HepG2 (cell line): ENCODE results near the gene QRICH2.

ENCODE experiments used
- CERS6 ChIP-seq: sonication (generic); formaldehyde crosslinking; IDR thresholded peaks from 2 replicates; pipeline ENCODE4 v1.5.0; 2020; ENCODE audit warnings: missing genetic modification reagents
- FOSL1 ChIP-seq: sonication (generic); formaldehyde crosslinking; IDR thresholded peaks from 2 replicates; pipeline ENCODE4 v1.9.0; 2021; ENCODE audit warnings: missing genetic modification reagents, borderline replicate concordance
- HNRNPLL ChIP-seq: fragments of 200-400 bp; formaldehyde crosslinking; IDR thresholded peaks from 2 replicates; pipeline ENCODE4 v1.6.1; 2017; ENCODE audit warnings: mild to moderate bottlenecking, low read depth, low read length; ENCODE audit not compliant: poor library complexity, severe bottlenecking
- SP1 ChIP-seq, 2 experiments: fragments of 450-650 bp in 1 of 2; sonication (generic) in 1 of 2; formaldehyde crosslinking in 1 of 2; IDR thresholded peaks; 2 replicates each; pipeline versions ENCODE4 v1.4.0 to v1.6.1; 2016 to 2020; ENCODE audit warnings: missing genetic modification reagents in 1 of 2
- ZNF24 ChIP-seq: fragments of 450-650 bp; IDR thresholded peaks from 2 replicates; pipeline ENCODE4 v1.6.1; 2017; ENCODE audit warnings: antibody characterized with exemption, mild to moderate bottlenecking

DNA sequence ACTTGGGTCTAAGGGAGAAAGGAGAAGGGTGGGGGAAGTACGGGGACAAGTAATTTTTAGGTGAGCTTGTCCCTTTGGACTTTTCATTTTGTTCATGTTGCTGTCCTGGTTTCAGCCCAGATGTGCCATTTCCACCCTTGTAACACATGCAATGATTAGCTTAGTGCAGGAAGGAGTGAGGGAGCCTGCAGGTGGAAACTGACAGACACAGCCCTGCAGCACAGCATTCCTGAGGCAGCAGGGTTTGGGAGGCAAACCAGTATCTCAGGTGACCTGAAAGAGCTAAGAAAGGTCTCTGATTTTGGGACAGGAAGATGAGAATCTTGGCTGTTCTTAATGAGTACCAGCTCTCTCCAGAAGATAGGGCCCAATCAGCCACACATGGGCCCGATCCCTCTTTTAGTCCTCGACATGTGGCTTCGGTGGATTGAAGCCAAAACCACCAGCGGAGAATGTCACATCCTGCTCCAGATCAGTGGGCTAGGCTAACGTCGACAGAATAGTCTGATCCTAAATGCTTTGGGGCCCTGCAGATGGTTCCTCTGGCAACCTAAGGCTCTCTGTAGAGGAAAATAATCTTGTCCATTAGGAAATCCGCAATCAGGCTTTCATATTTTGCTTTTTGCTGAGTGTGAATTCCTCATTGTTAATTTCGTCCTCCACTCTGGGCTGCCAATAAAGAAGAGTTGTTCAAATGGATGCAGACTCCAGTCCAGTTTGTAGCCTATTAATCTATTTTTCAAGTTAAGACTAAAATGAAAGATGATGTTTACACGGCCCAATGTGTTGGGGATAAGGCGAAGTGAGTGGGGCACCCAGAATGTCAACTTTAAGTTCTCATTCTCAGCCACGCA is 64.0 kb downstream of the QRICH2 start:
- no peak for TF ChIP-seq SP1 (IDR thresholded peaks at IDR 0.05)
- no peak for TF ChIP-seq SP1 (CRISPR knock-in tag; IDR thresholded peaks at IDR 0.05)
- TF ChIP-seq CERS6 (CRISPR knock-in tag), result no peak
- TF ChIP-seq FOSL1, result no peak
- TF ChIP-seq ZNF24, result no peak
- no peak for TF ChIP-seq HNRNPLL
